Colonic mucosa (tissue), 4 donors: Measurements from ENCODE around the gene QRFP. TPM values are rescaled to one million over a fixed set of nuclear protein-coding genes. Genes with fewer than 3 reads are reported as not detected.
"Not testable (repeated sequence)": the region's sequence is repeated elsewhere in the genome, so short reads cannot be mapped to it uniquely, and the experiment has no call there.

ENCODE experiments used
- DNase-seq: peaks from one replicate; pipeline ENCODE4 v3.0.0-alpha.2; 2020
- H3K27ac ChIP-seq: fragments of 200-600 bp; one replicate; pipeline ENCODE4 v1.8.0; 2021
- H3K27me3 ChIP-seq: fragments of 200-600 bp; one replicate; pipeline ENCODE4 v1.8.0; 2021
- H3K36me3 ChIP-seq: fragments of 200-600 bp; one replicate; pipeline ENCODE4 v1.8.0; 2021
- H3K4me1 ChIP-seq: fragments of 200-600 bp; one replicate; pipeline ENCODE4 v1.8.0; 2021; ENCODE audit warnings: mild to moderate bottlenecking
- H3K4me3 ChIP-seq: fragments of 200-600 bp; one replicate; pipeline ENCODE4 v1.8.0; 2021
- H3K9ac ChIP-seq, 2 donors: one replicate each; pipeline ENCODE4 v1.7.0; 2013; ENCODE audit warnings: control low read depth in 2 of 2, low read depth in 2 of 2, low read length in 2 of 2
- H3K9me3 ChIP-seq: fragments of 200-600 bp; one replicate; pipeline ENCODE4 v1.8.0; 2021
- intact Hi-C: fragments of 100-400 bp; cut with DNase I; formaldehyde crosslinking; loops from one replicate; pipeline ENCODE4 v1.14.1; 2022
- total RNA-seq, 2 donors: library from RNA; stranded (reverse); fragmentation: NEBNext Ultra II Directional in 1 of 2; extraction: Animal tissue kit (Norgen Biotek cat#: 25700) in 1 of 2; gene quantifications; one replicate each; pipeline ENCODE4 v1.2.1, GENCODE V29; 2021
- TF ChIP-seq, protein P1 (sequence below): fragments of 200-600 bp; IDR thresholded peaks from one replicate; pipeline ENCODE4 v1.8.0; 2022; ENCODE audit warnings: antibody characterized with exemption, mild to moderate bottlenecking
- donor health status: healthy.
- donor health status: DM: no; HTN: no; CAD: no.
- donor health status: DM: no; HTN: no; CAD: no.

QRFP gene
- total RNA-seq, 2 donors from 2014 or later = 0.77 TPM; not detected in 1

DNA sequence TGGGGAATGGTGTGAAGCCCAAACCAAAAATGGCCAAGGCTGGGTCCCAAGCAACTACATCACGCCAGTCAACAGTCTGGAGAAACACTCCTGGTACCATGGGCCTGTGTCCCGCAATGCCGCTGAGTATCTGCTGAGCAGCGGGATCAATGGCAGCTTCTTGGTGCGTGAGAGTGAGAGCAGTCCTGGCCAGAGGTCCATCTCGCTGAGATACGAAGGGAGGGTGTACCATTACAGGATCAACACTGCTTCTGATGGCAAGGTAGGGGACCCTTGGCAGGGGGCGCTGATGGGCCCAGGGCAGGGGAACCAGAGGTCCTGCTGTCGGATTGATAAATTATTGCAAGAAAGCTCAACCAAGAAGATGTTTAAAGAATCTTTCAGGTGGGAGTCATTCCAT is 41.8 kb downstream of the QRFP start:
- TF ChIP-seq, protein P1, sequence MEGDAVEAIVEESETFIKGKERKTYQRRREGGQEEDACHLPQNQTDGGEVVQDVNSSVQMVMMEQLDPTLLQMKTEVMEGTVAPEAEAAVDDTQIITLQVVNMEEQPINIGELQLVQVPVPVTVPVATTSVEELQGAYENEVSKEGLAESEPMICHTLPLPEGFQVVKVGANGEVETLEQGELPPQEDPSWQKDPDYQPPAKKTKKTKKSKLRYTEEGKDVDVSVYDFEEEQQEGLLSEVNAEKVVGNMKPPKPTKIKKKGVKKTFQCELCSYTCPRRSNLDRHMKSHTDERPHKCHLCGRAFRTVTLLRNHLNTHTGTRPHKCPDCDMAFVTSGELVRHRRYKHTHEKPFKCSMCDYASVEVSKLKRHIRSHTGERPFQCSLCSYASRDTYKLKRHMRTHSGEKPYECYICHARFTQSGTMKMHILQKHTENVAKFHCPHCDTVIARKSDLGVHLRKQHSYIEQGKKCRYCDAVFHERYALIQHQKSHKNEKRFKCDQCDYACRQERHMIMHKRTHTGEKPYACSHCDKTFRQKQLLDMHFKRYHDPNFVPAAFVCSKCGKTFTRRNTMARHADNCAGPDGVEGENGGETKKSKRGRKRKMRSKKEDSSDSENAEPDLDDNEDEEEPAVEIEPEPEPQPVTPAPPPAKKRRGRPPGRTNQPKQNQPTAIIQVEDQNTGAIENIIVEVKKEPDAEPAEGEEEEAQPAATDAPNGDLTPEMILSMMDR = no peak
- H3K36me3 ChIP-seq = peaks cover 13% of the 10 kb centered on the region
- DNase-seq = no peak
- no peaks in the 10 kb centered on the region for H3K27me3 ChIP-seq
- no peak overlapping the region for H3K27ac ChIP-seq
- H3K4me1 ChIP-seq = no peaks in the 10 kb centered on the region
- intact Hi-C loops = no loop called here
- H3K4me3 ChIP-seq = no peak overlapping the region
- H3K9me3 ChIP-seq = no peaks in the 10 kb centered on the region
- H3K9ac ChIP-seq = no peak overlapping the region

DNA sequence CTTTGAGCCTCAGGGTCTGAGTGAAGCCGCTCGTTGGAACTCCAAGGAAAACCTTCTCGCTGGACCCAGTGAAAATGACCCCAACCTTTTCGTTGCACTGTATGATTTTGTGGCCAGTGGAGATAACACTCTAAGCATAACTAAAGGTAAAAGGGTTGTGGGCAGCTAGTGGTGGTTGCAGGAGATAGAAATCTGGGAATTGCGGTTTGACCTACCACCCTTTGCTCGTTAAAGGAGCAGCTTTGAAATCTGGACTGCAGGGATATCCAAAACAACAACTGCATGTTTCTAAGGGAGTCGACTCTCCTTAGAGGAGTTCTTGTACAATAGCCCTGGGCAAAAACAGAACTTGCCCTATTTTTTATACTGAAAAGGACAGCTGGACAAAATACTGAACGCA is 42.5 kb downstream of the QRFP start:
- H3K36me3 ChIP-seq = peaks cover 13% of the 10 kb centered on the region
- no peak overlapping the region for H3K27ac ChIP-seq
- no peak for DNase-seq
- intact Hi-C loops = no loop called here
- TF ChIP-seq, protein P1 = no peak
- H3K27me3 ChIP-seq = no peaks in the 10 kb centered on the region
- H3K9ac ChIP-seq = no peak overlapping the region
- H3K9me3 ChIP-seq = no peaks in the 10 kb centered on the region
- H3K4me1 ChIP-seq = no peaks in the 10 kb centered on the region
- no peak overlapping the region for H3K4me3 ChIP-seq

DNA sequence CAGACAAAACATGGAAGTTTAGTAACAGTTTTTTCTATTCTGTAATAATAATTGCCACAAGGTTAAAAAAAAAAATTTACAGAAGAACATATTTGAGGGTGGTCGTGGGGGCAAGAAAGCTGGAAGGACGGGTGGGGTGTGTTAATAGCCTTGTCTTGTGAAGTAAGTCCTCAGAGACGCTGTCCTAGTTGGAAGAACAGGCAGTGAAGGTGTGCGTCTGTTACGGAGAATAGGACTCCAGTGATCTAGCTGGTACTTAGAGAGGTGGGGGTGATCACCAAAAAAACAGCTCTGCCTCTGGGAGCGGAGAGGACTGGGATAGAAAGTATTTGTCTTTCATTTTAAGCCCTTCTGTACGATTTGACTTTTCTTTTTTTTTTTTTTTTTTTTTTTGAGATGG is 43.8 kb downstream of the QRFP start:
- no peak for DNase-seq
- no peak overlapping the region for H3K4me3 ChIP-seq
- H3K27ac ChIP-seq = no peak overlapping the region
- H3K4me1 ChIP-seq = no peaks in the 10 kb centered on the region
- peaks cover 13% of the 10 kb centered on the region for H3K36me3 ChIP-seq
- H3K27me3 ChIP-seq = no peaks in the 10 kb centered on the region
- TF ChIP-seq, protein P1 = no peak
- intact Hi-C loops = no loop called here
- no peaks in the 10 kb centered on the region for H3K9me3 ChIP-seq
- H3K9ac ChIP-seq = no peak overlapping the region

DNA sequence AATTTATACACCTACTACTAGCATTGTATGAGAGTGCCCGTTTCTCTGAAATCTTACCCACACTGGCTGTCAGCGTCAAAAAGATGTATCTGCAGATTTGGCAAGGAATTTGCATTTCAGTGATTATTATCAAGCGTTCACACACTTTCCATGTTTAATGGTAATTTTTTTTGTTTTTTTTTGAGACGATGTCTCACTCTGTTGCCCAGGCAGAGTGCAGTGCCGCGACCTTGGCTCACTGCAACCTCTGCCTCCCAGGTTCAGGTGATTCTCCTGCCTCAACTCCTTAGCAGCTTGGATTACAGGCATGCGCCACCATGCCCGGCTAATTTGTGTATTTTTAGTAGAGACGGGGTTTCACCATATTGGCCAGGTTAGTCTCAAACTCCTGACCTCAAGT is 47.3 kb downstream of the QRFP start:
- no peak overlapping the region for H3K27ac ChIP-seq

DNA sequence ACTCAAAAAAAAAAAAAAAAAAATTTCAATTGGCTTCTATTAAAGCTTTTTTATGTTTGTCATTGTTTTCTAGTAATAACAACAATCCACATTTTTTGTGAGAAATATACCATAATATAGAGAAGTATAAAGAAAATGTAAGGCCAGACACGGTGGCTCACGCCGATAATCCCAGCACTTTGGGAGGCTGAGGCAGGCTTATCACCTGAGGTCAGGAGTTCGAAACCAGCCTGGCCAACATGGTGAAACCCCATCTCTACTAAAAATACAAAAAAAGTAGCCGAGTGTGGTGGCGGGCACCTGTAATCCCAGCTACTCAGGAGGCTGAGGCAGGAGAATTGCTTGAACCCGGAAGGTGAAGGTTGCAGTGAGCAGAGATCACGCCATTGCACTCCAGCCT is 48.1 kb downstream of the QRFP start:
- DNase-seq, H3K36me3 ChIP-seq, intact Hi-C loops, H3K9ac ChIP-seq, H3K4me1 ChIP-seq, H3K4me3 ChIP-seq, H3K9me3 ChIP-seq, H3K27me3 ChIP-seq: not testable (repeated sequence)
- H3K27ac ChIP-seq = peak overlapping the region; percentile 75

More for the DNA sequence above, 47.3 kb downstream of the QRFP start:
- intact Hi-C loops = no loop called here
- TF ChIP-seq, protein P1 = no peak
- Histone ChIP-seq H3K4me3 (no peak overlapping the region), H3K36me3 (no peaks in the 10 kb centered on the region), H3K9ac (no peak overlapping the region), H3K9me3 (no peaks in the 10 kb centered on the region), H3K4me1 (no peaks in the 10 kb centered on the region), H3K27me3 (no peaks in the 10 kb centered on the region)
- no peak for DNase-seq

DNA sequence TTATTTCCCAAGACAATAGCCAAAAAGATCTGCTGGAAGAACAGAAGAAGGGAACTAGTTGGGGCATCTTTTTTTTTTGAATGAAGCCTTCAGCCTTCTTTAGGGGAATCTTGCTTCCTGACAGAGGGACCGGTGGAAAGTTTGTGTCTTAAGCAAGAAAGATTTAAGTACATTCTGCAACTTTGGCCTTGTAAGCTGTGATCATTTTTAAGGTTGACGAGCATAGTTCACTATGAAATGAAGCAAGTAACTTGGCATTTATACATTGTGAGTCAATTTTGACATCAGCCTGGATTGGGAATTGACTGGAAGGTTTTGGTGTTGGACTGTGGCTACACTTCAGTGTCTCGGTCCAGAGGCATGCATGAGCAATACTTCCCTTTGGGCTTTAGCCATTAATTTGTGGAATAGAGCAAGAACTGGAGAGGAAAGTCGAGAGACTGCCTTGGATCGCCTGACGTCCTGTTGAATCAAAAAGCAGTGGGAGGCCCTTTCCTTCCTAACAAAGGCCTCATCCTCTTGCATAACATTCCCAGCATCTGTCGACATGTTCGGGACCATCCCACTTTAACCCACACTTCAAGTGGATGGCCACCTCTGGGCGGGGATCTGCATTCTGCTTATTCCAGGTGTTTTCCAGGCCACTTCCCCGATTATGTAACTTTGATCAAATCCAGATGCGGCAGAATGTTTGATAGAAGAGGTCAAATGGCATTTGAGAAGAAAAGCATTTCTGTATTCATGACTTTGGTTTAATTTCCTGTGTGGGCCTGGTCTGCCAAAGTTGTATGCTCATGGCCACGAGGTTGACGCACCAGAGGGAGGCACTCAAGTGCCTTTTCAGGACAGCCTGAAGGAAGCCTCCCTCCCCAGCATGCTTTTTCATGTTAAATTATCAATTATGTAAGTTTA is 49.0 kb downstream of the QRFP start:
- Histone ChIP-seq H3K9me3 (no peaks in the 10 kb centered on the region), H3K27ac (peak overlapping the region; percentile 75), H3K36me3 (no peaks in the 10 kb centered on the region), H3K27me3 (no peaks in the 10 kb centered on the region), H3K4me1 (peaks cover under 1% of the 10 kb centered on the region), H3K9ac (peak overlapping the region; percentile 12 to 22), H3K4me3 (no peak overlapping the region)
- TF ChIP-seq, protein P1 = no peak
- peak; percentile 48 for DNase-seq
- intact Hi-C loops = no loop called here
